Psoas muscle (tissue), 8 donors: Measurements from ENCODE around the gene ATP6V1D. TPM values are rescaled to one million over a fixed set of nuclear protein-coding genes. Genes with fewer than 3 reads are reported as not detected.

Source experiments
- ATAC-seq, 4 donors: fragments of 200-7000 bp; cut with Tn5 transposase; one replicate each; pipeline ENCODE4 v1.9.1; 2020; ENCODE audit warnings: moderate library complexity in 3 of 4, mild to moderate bottlenecking in 2 of 4
- DNase-seq, 2 donors: peaks; one replicate each; pipeline ENCODE4 v3.0.0-alpha.2; 2020
- H3K27ac ChIP-seq: fragments of 200-600 bp; one replicate; pipeline ENCODE4 v1.8.0; 2022
- H3K27me3 ChIP-seq, 3 donors: fragments of 200-600 bp in 1 of 3; one replicate each; pipeline versions ENCODE4 v1.6.1 to v1.8.0; 2013 to 2022; ENCODE audit warnings: low read length in 2 of 3, mild to moderate bottlenecking in 2 of 3, moderate library complexity in 1 of 3; ENCODE audit not compliant: insufficient read depth in 3 of 3
- H3K36me3 ChIP-seq, 2 donors: fragments of 200-600 bp in 1 of 2; one replicate each; pipeline versions ENCODE4 v1.6.1 to v1.8.0; 2013 to 2022; ENCODE audit warnings: low read depth in 1 of 2, mild to moderate bottlenecking in 1 of 2, moderate library complexity in 1 of 2; ENCODE audit not compliant: insufficient read depth in 1 of 2
- H3K4me1 ChIP-seq: fragments of 200-600 bp; one replicate; pipeline ENCODE4 v1.8.0; 2022
- H3K4me3 ChIP-seq: fragments of 200-600 bp; one replicate; pipeline ENCODE4 v1.8.0; 2022; ENCODE audit warnings: mild to moderate bottlenecking
- H3K9me3 ChIP-seq: fragments of 200-600 bp; one replicate; pipeline ENCODE4 v1.8.0; 2022
- CTCF ChIP-seq: fragments of 200-600 bp; IDR thresholded peaks from one replicate; pipeline ENCODE4 v1.8.0; 2022; ENCODE audit warnings: antibody characterized with exemption
- WGBS, 3 donors: extraction: QIAGEN DNeasy Blood & Tissue Kit; methylation state at CpG; one replicate each; pipeline versions ENCODE4 v1.1.6 to v1.1.7; 2013; 5-methylcytosine and 5-hydroxymethylcytosine counted together
- intact Hi-C, 2 donors: fragments of 100-400 bp; cut with DNase I; formaldehyde crosslinking; loops; one replicate each; pipeline versions ENCODE4 v1.11.0 to v1.14.2; 2022
- polyA plus RNA-seq, 3 donors: library from polyadenylated mRNA; stranded (reverse); fragments of 200-250 nt; gene quantifications; one replicate each; pipeline ENCODE4 v1.2.3, GENCODE V29; 2013
- total RNA-seq, 4 donors: library from RNA; stranded (reverse); fragmentation: NEBNext Ultra II Directional in 2 of 4; extraction: Animal tissue kit (Norgen Biotek cat#: 25700) in 2 of 4; gene quantifications; one replicate each; pipeline versions ENCODE4 v1.2.1 to v1.2.4, GENCODE V29; 2021 to 2023
- donor health status: healthy with polysubstance abuse.
- donor health status: DM: no; HTN: no; CAD: no; lungs with moderate emphysema.
- donor health status: Bipolar disorder and iron deficiency.
- donor health status: healthy.
- donor health status: DM: yes; HTN: yes; CAD: no.
- donor health status: DM: no; HTN: no; CAD: no.
- donor health status: DM: no; HTN: no; CAD: no.
- donor health status: DM: yes; HTN: yes; CAD: no.

ATP6V1D gene
- total and polyA plus RNA-seq, 7 donors = 54.1 to 133 (median 66.7) TPM

GRCh38 chr14:67387195-67387594 is 27.6 kb upstream of the ATP6V1D start:
- Histone ChIP-seq H3K27me3 (no peaks in the 10 kb centered on the region), H3K4me1 (no peaks in the 10 kb centered on the region), H3K36me3 (peaks cover 12 to 59% of the 10 kb centered on the region in 2 donors), H3K9me3 (no peaks in the 10 kb centered on the region), H3K27ac (no peak overlapping the region), H3K4me3 (no peak overlapping the region)
- DNase-seq (no peak), ATAC-seq (no peak)
- no peak for TF ChIP-seq CTCF
- 72 to 84% (median 74%) methylated on average over 2 of the region's 2 CpGs for WGBS, 3 donors
- intact Hi-C loops = no loop called here

- TF ChIP-seq CTCF = no peak
- 91 to 95% (median 94%) methylated on average over 2 of the region's 2 CpGs for WGBS, 3 donors
- Histone ChIP-seq H3K27ac (no peak overlapping the region), H3K36me3 (peaks cover 17 to 75% of the 10 kb centered on the region in 2 donors), H3K9me3 (no peaks in the 10 kb centered on the region), H3K4me1 (no peaks in the 10 kb centered on the region), H3K4me3 (no peak overlapping the region), H3K27me3 (no peaks in the 10 kb centered on the region)
- DNase-seq = no peak
- intact Hi-C loops = no loop called here
- no peak for ATAC-seq
Observed at GRCh38 chr14:67385618-67386017, 26.0 kb upstream of the ATP6V1D start.

GRCh38 chr14:67385120-67385519 is 25.5 kb upstream of the ATP6V1D start:
- ATAC-seq (no peak), DNase-seq (no peak)
- Histone ChIP-seq H3K27me3 (no peaks in the 10 kb centered on the region), H3K9me3 (no peaks in the 10 kb centered on the region), H3K4me1 (no peaks in the 10 kb centered on the region), H3K36me3 (peaks cover 17 to 80% of the 10 kb centered on the region in 2 donors), H3K27ac (no peak overlapping the region), H3K4me3 (no peak overlapping the region)
- TF ChIP-seq CTCF = no peak
- intact Hi-C loops = no loop called here
- 56 to 78% (median 59%) methylated on average over 2 of the region's 2 CpGs for WGBS, 3 donors

- Histone ChIP-seq H3K9me3 (no peaks in the 10 kb centered on the region), H3K4me3 (no peak overlapping the region), H3K36me3 (peaks cover 29 to 98% of the 10 kb centered on the region in 2 donors), H3K27ac (no peak overlapping the region), H3K27me3 (no peaks in the 10 kb centered on the region), H3K4me1 (no peaks in the 10 kb centered on the region)
- ATAC-seq (no peak), DNase-seq (no peak)
- TF ChIP-seq CTCF = no peak
- intact Hi-C loops = no loop called here
Observed at GRCh38 chr14:67377916-67378315, 18.3 kb upstream of the ATP6V1D start.

- ATAC-seq = no peak
- intact Hi-C loops = no loop called here
- 74 to 77% (median 77%) methylated on average over 2 of the region's 2 CpGs for WGBS, 3 donors
Observed at GRCh38 chr14:67373347-67373746, 13.7 kb upstream of the ATP6V1D start.

More at GRCh38 chr14:67373347-67373746, 13.7 kb upstream of the ATP6V1D start:
- Histone ChIP-seq H3K4me1 (no peaks in the 10 kb centered on the region), H3K9me3 (no peaks in the 10 kb centered on the region), H3K27me3 (no peaks in the 10 kb centered on the region), H3K36me3 (peaks cover 19 to 98% of the 10 kb centered on the region in 2 donors), H3K27ac (no peak overlapping the region), H3K4me3 (no peak overlapping the region)
- no peak for TF ChIP-seq CTCF
- DNase-seq = no peak
